HepG2 (cell line): ENCODE results near the gene ZIM2. TPM values are rescaled to one million over a fixed set of nuclear protein-coding genes. Genes with fewer than 3 reads are reported as not detected.

ENCODE experiments used
- ATAC-seq: fragments of 200-7000 bp; cut with Tn5 transposase; 3 replicates; pipeline ENCODE4 v1.9.1; 2020; ENCODE audit warnings: mild to moderate bottlenecking, moderate library complexity
- BruUV-seq: library from RNA; stranded (reverse); fragments of 400-500 nt; replicated peaks from 2 replicates; lab custom pipeline; 2021; lab: Mats Ljungman, UMichigan
- CTCF ChIA-PET: fragments of 300-600 bp; formaldehyde crosslinking; extraction: SDS; loops from one replicate; lab custom pipeline; 2021; ENCODE audit warnings: low total read pairs, inconsistent platforms, low intra/inter-chr PET ratio; lab: Yijun Ruan, JAX
- POLR2A ChIA-PET: fragments of 350-600 bp; sonication (Branson Sonifier 250); formaldehyde crosslinking; loops from one replicate; lab custom pipeline; 2020; ENCODE audit warnings: antibody characterized with exemption, inconsistent platforms; lab: Yijun Ruan, JAX
- DNase-seq: peaks from one replicate; pipeline ENCODE4 v3.0.0-alpha.2; 2015; ENCODE audit warnings: low spot score
- FAIRE-seq: peaks from 3 replicates; lab custom pipeline; 2011; peaks lifted over from hg19 to GRCh38; lab: Jason Lieb, UNC
- H2AFZ ChIP-seq: one replicate; pipeline ENCODE4 v1.6.1; 2011; ENCODE audit warnings: low read length, inconsistent platforms
- H3K27ac ChIP-seq: fragments of 300-600 bp; 3 replicates; pipeline ENCODE4 v1.8.0; 2011; ENCODE audit warnings: mixed run types, mild to moderate bottlenecking, mixed read lengths, low read length, inconsistent platforms; ENCODE audit not compliant: insufficient read depth; ENCODE audit errors: extremely low read length
- H3K27me3 ChIP-seq, 2 experiments: fragments of 200-600 bp in 1 of 2; 2 replicates in 1 of 2; 3 replicates in 1 of 2; pipeline versions ENCODE4 v1.6.0 to v1.8.0; 2011; ENCODE audit warnings: low read length in 2 of 2, mild to moderate bottlenecking in 2 of 2, moderate library complexity in 2 of 2, inconsistent platforms in 1 of 2; ENCODE audit not compliant: insufficient read depth in 2 of 2, control insufficient read depth in 1 of 2
- H3K36me3 ChIP-seq, 2 experiments: fragments of 200-600 bp in 1 of 2; replicated peaks in 1 of 2; 2 replicates in 1 of 2; 3 replicates in 1 of 2; pipeline versions ENCODE4 v1.5.1 to v1.8.0; 2011; ENCODE audit warnings: low read length in 2 of 2, inconsistent platforms in 1 of 2; ENCODE audit not compliant: insufficient read depth in 2 of 2, control insufficient read depth in 1 of 2
- H3K4me1 ChIP-seq: 2 replicates; pipeline ENCODE4 v1.5.1; 2012; ENCODE audit warnings: low read length, inconsistent platforms; ENCODE audit not compliant: insufficient read depth
- H3K4me2 ChIP-seq: 2 replicates; pipeline ENCODE4 v1.6.0; 2011; ENCODE audit warnings: low read depth, low read length, inconsistent platforms
- H3K4me3 ChIP-seq, 3 experiments: fragments of 200-600 bp in 1 of 3; sonication (generic), shearing (Covaris generic) in 1 of 3; replicated peaks in 1 of 3; 2 replicates each; pipeline ENCODE4 v1.5.1; 2011 to 2016; ENCODE audit warnings: low read length in 3 of 3, inconsistent platforms in 2 of 3, low read depth in 2 of 3, mild to moderate bottlenecking in 2 of 3, control low read depth in 1 of 3, mixed read lengths in 1 of 3; ENCODE audit not compliant: insufficient read depth in 1 of 3
- H3K79me2 ChIP-seq: one replicate; pipeline ENCODE4 v1.6.1; 2011; ENCODE audit warnings: low read length, inconsistent platforms; ENCODE audit not compliant: insufficient read depth
- H3K9ac ChIP-seq: 2 replicates; pipeline ENCODE4 v1.6.0; 2011; ENCODE audit warnings: mild to moderate bottlenecking, low read depth, low read length, inconsistent platforms; ENCODE audit not compliant: insufficient read depth
- H3K9me3 ChIP-seq: 2 replicates; pipeline ENCODE4 v1.5.1; 2012; ENCODE audit warnings: mild to moderate bottlenecking, low read length
- H4K20me1 ChIP-seq: 2 replicates; pipeline ENCODE4 v1.6.0; 2011; ENCODE audit warnings: inconsistent platforms, mild to moderate bottlenecking, low read length, moderate library complexity; ENCODE audit not compliant: insufficient read depth
- ARID2 ChIP-seq: sonication (generic); formaldehyde crosslinking; IDR thresholded peaks from 2 replicates; pipeline ENCODE4 v1.8.1; 2022; ENCODE audit warnings: mild to moderate bottlenecking, missing genetic modification reagents, borderline replicate concordance
- BRD4 ChIP-seq: sonication (generic); formaldehyde crosslinking; IDR thresholded peaks from 2 replicates; pipeline ENCODE4 v1.4.0; 2020; ENCODE audit warnings: missing genetic modification reagents
- CREB1 ChIP-seq, 2 experiments: fragments of 450-650 bp in 1 of 2; IDR thresholded peaks; 2 replicates each; pipeline ENCODE4 v1.6.1; 2016 to 2017; ENCODE audit warnings: control low read depth in 1 of 2, mild to moderate bottlenecking in 1 of 2, missing compliant biosample characterization in 1 of 2, missing genetic modification characterization in 1 of 2
- HIVEP1 ChIP-seq: sonication (generic); formaldehyde crosslinking; IDR thresholded peaks from 2 replicates; pipeline ENCODE4 v1.4.0; 2020; ENCODE audit warnings: mild to moderate bottlenecking, missing genetic modification reagents
- HNF4A ChIP-seq: sonication (generic); formaldehyde crosslinking; IDR thresholded peaks from 2 replicates; pipeline ENCODE4 v1.4.0; 2020; ENCODE audit warnings: missing genetic modification reagents
- KAT2B ChIP-seq: fragments of 150-350 bp; IDR thresholded peaks from 2 replicates; pipeline ENCODE4 v1.6.1; 2014; ENCODE audit warnings: low read depth, low read length, borderline replicate concordance
- MYC ChIP-seq: sonication (generic); formaldehyde crosslinking; IDR thresholded peaks from 2 replicates; pipeline ENCODE4 v1.9.0; 2021; ENCODE audit warnings: missing genetic modification reagents, borderline replicate concordance
- POLR2G ChIP-seq: fragments of 200-400 bp; formaldehyde crosslinking; IDR thresholded peaks from 2 replicates; pipeline ENCODE4 v1.6.1; 2018; ENCODE audit warnings: mild to moderate bottlenecking, low read depth, low read length, moderate library complexity
- RAD21 ChIP-seq: fragments of 450-650 bp; formaldehyde crosslinking; IDR thresholded peaks from 2 replicates; pipeline ENCODE4 v1.5.0; 2020; ENCODE audit warnings: mild to moderate bottlenecking
- RBM22 ChIP-seq: fragments of 200-400 bp; formaldehyde crosslinking; optimal IDR thresholded peaks from 2 replicates; pipeline ENCODE3; 2017; ENCODE audit warnings: mild to moderate bottlenecking, low read length, moderate library complexity
- ZBTB3 ChIP-seq: sonication (generic); formaldehyde crosslinking; IDR thresholded peaks from 2 replicates; pipeline ENCODE4 v1.4.0; 2020; ENCODE audit warnings: low read depth, mild to moderate bottlenecking, moderate library complexity, missing genetic modification reagents, borderline replicate concordance
- ZNF564 ChIP-seq: sonication (generic); formaldehyde crosslinking; IDR thresholded peaks from 2 replicates; pipeline ENCODE4 v1.8.1; 2023; ENCODE audit warnings: mild to moderate bottlenecking, missing genetic modification reagents
- ZNF644 ChIP-seq: IDR thresholded peaks from 2 replicates; pipeline ENCODE4 v1.6.1; 2016; ENCODE audit warnings: low read depth
- ZNF7 ChIP-seq: IDR thresholded peaks from 2 replicates; pipeline ENCODE4 v1.6.1; 2016; ENCODE audit warnings: missing biosample characterization, missing genetic modification reagents
- whole genome bisulfite sequencing: methylation state at CpG from one replicate; pipeline ENCODE4 v1.1.6; 2017; ENCODE audit warnings: low lambda C conversion rate; 5-methylcytosine and 5-hydroxymethylcytosine counted together
- in situ Hi-C: cut with HindIII; loops from 2 replicates; pipeline ENCODE4 v1.10.0; 2017; ENCODE audit warnings: low pct_unique_long_range_greater_than_20kb; ENCODE audit not compliant: extremely low pct_ligation_motif_present
- intact Hi-C: fragments of 100-400 bp; cut with micrococcal nuclease; formaldehyde crosslinking; loops from one replicate; pipeline ENCODE4 v1.10.0; 2022; ENCODE audit not compliant: unreplicated experiment
- polyA plus RNA-seq, 8 experiments: library from polyadenylated mRNA; depleted of rRNA in 3 of 8; stranded (reverse) in 7 of 8; unstranded in 1 of 8; fragments of >200 nt; fragmentation: Illumina TruSeq in 4 of 8; extraction: Trizol in 4 of 8; gene quantifications; 2 replicates each; pipeline versions ENCODE4 v1.2.1 to v1.2.3, GENCODE V29; 2011 to 2016; ENCODE audit warnings: low read depth in 4 of 8, missing spikeins in 1 of 8, mixed read lengths in 1 of 8; ENCODE audit not compliant: insufficient read depth in 1 of 8
- total RNA-seq, 5 experiments: library from RNA; depleted of rRNA; stranded (reverse); fragments of >200 nt; fragmentation: Illumina TruSeq; extraction: Trizol; gene quantifications; 2 replicates each; pipeline ENCODE4 v1.2.3, GENCODE V29; 2016; ENCODE audit warnings: low read depth in 1 of 5
- TF ChIP-seq, protein P1 (sequence below): sonication (generic); formaldehyde crosslinking; IDR thresholded peaks from 2 replicates; pipeline ENCODE4 v1.8.0; 2022; ENCODE audit warnings: mild to moderate bottlenecking, missing genetic modification reagents, borderline replicate concordance
- TF ChIP-seq, protein P2 (sequence below): sonication (generic); formaldehyde crosslinking; IDR thresholded peaks from 2 replicates; pipeline ENCODE4 v1.8.1; 2023; ENCODE audit warnings: mild to moderate bottlenecking, inconsistent platforms, moderate library complexity, missing genetic modification reagents, borderline replicate concordance

Gene ZIM2
- total and polyA plus RNA-seq, 2 of the 13 experiments (the other 11 are each of a cell fraction or from before 2014, with no cell fraction given), result 7.2 to 10.3 TPM

DNA sequence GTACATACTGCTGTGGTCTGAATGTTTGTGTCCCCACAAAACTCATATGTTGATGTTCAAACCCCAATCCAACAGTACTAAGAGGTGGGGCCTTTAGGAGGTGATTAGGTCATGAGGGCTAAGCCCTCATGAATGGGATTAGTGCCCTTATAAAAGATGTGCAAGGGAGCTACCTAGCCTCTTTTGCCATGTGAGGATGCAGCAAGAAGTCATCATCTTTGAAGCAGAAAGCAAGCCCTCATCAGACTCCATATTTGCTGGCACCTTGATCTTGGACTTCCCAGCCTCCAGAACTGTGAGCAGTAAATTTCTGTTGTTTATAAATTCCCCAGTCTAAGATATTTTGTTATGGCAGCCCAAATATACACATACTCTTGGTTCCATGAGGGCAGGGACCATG, 33.9 kb downstream of the ZIM2 start:
- ChIA-PET POLR2A (no interaction called here), CTCF (no interaction called here)
- H3K36me3 ChIP-seq, result peaks cover 1 to 4% of the 10 kb centered on the region in 2 experiments; a peak in 2 of 5 replicates
- TSS peak; percentile 5 for BruUV-seq
- H3K4me2 ChIP-seq, result no peak overlapping the region
- in situ Hi-C loops, result no loop called here
- peaks cover 72% of the 10 kb centered on the region for H3K9me3 ChIP-seq
- H2AFZ ChIP-seq, result no peak overlapping the region
- peak; percentile 96 for TF ChIP-seq RBM22
- 0 out of 2 replicates have a peak, but pooled peaks have one; percentile 23 for TF ChIP-seq ZNF564
- TF ChIP-seq, protein P1, sequence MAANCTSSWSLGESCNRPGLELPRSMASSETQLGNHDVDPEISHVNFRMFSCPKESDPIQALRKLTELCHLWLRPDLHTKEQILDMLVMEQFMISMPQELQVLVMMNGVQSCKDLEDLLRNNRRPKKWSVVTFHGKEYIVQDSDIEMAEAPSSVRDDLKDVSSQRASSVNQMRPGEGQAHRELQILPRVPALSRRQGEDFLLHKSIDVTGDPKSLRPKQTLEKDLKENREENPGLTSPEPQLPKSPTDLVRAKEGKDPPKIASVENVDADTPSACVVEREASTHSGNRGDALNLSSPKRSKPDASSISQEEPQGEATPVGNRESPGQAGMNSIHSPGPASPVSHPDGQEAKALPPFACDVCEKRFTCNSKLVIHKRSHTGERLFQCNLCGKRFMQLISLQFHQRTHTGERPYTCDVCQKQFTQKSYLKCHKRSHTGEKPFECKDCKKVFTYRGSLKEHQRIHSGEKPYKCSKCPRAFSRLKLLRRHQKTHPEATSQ (CRISPR knock-in tag), result no peak
- TF ChIP-seq POLR2G, result peak; percentile 49; the same call in 1 of the 2 replicates
- intact Hi-C loops, result no loop called here
- H3K27ac ChIP-seq, result no peak overlapping the region
- H4K20me1 ChIP-seq, result peaks cover 13% of the 10 kb centered on the region
- FAIRE-seq (no peak), DNase-seq (no peak), ATAC-seq (no peak; the same call in 2 of the 3 replicates)
- no peaks in the 10 kb centered on the region for H3K27me3 ChIP-seq
- H3K9ac ChIP-seq, result no peak overlapping the region
- H3K4me3 ChIP-seq, result no peak overlapping the region
- no peaks in the 10 kb centered on the region for H3K79me2 ChIP-seq
- H3K4me1 ChIP-seq, result no peaks in the 10 kb centered on the region

DNA sequence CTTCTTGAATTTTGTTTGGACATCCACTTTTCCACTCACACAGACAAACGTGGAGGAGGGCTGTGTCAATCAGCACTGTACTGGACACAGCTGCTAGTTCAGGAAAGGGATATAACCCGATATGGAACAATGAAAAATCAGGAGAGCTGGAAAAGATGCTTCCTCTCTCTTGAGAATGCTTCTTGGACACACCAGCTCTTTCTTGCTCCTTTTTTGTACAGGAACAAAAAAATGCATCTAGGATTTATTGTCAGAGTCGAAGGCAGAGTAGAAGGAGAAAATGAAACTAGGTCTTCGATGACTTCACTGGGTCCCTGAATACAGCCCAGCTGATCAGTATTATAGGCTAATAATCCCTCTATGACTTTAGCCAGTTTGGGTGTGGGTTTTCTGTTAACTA, 62.2 kb downstream of the ZIM2 start:
- FAIRE-seq, result no peak
- no peak for DNase-seq
- Histone ChIP-seq H3K4me3 (no peak overlapping the region), H3K9me3 (no peaks in the 10 kb centered on the region), H3K79me2 (no peaks in the 10 kb centered on the region), H4K20me1 (no peaks in the 10 kb centered on the region), H3K36me3 (no peaks in the 10 kb centered on the region), H3K4me1 (no peaks in the 10 kb centered on the region), H3K27me3 (no peaks in the 10 kb centered on the region), H3K4me2 (peak overlapping the region; percentile 6; the same call in 1 of the 2 replicates), H3K9ac (no peak overlapping the region), H2AFZ (no peak overlapping the region), H3K27ac (no peak overlapping the region)
- POLR2A ChIA-PET, result no interaction called here
- CTCF ChIA-PET, result no interaction called here
- ATAC-seq, result no peak
- no TSS peak for BruUV-seq
- no peak for TF ChIP-seq ARID2 (CRISPR knock-in tag)
- TF ChIP-seq, protein P2, sequence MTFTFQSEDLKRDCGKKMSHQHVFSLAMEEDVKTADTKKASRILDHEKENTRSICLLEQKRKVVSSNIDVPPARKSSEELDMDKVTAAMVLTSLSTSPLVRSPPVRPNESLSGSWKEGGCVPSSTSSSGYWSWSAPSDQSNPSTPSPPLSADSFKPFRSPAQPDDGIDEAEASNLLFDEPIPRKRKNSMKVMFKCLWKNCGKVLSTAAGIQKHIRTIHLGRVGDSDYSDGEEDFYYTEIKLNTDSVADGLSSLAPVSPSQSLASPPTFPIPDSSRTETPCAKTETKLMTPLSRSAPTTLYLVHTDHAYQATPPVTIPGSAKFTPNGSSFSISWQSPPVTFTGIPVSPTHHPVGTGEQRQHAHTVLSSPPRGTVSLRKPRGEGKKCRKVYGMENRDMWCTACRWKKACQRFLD (CRISPR knock-in tag), result no peak
- no peak for TF ChIP-seq ZBTB3 (CRISPR knock-in tag)
- no peak for TF ChIP-seq HNF4A (CRISPR knock-in tag)
- TF ChIP-seq BRD4 (CRISPR knock-in tag), result no peak
- no peak for TF ChIP-seq MYC
- TF ChIP-seq ZNF7 (CRISPR knock-in tag), result no peak
- TF ChIP-seq ZNF644 (CRISPR knock-in tag), result no peak
- no peak for TF ChIP-seq HIVEP1
- TF ChIP-seq RAD21 (CRISPR knock-in tag), result no peak
- no peak for TF ChIP-seq KAT2B
- TF ChIP-seq CREB1 (IDR thresholded peaks at IDR 0.05), result no peak
- TF ChIP-seq CREB1 (CRISPR knock-in tag; IDR thresholded peaks at IDR 0.05), result no peak
- intact Hi-C loops (loop anchor here (5.0 kb wide), 1 partner anchor 136 kb away; the partner anchor contains the start of gene SMIM17), in situ Hi-C loops (no loop called here)
- 64% methylated on average over 4 of the region's 4 CpGs for WGBS
